GM12865 (cell line): Measurements from ENCODE around the gene CDCA7.

Experiments used
- DNase-seq: peaks from one replicate; pipeline ENCODE4 v3.0.0; 2010; ENCODE audit warnings: low read depth
- H3K4me3 ChIP-seq: 2 replicates; pipeline ENCODE4 v1.5.1; 2011; ENCODE audit warnings: mild to moderate bottlenecking, low read depth, low read length, control low read depth
- CTCF ChIP-seq: IDR thresholded peaks from 2 replicates; pipeline ENCODE4 v1.5.1; 2011; ENCODE audit warnings: low read length, control low read depth, low read depth, inconsistent platforms; ENCODE audit not compliant: insufficient read depth; ENCODE audit errors: missing control alignments

CDCA7 gene

GRCh38 chr2:173393186-173393585, 38.5 kb downstream of the CDCA7 start:
- H3K4me3 ChIP-seq: no peak overlapping the region
- DNase-seq: no peak
- TF ChIP-seq CTCF: no peak

- TF ChIP-seq CTCF: no peak
- no peak for DNase-seq
- no peak overlapping the region for H3K4me3 ChIP-seq
Measured at GRCh38 chr2:173393636-173394035, 39.0 kb downstream of the CDCA7 start.

- TF ChIP-seq CTCF: no peak
- no peak overlapping the region for H3K4me3 ChIP-seq
- no peak for DNase-seq
Measured at GRCh38 chr2:173394091-173394974, 39.7 kb downstream of the CDCA7 start.

GRCh38 chr2:173395567-173396351, 41.1 kb downstream of the CDCA7 start:
- H3K4me3 ChIP-seq: no peak overlapping the region
- no peak for TF ChIP-seq CTCF
- DNase-seq: peak; percentile 5

- H3K4me3 ChIP-seq: no peak overlapping the region
- TF ChIP-seq CTCF: no peak
- peak; percentile 5 for DNase-seq
Measured at GRCh38 chr2:173397539-173397938, 42.9 kb downstream of the CDCA7 start.

- no peak for DNase-seq
- TF ChIP-seq CTCF: no peak
- no peak overlapping the region for H3K4me3 ChIP-seq
Measured at GRCh38 chr2:173399229-173399628, 44.6 kb downstream of the CDCA7 start.
